Neutrophil (primary cell): ENCODE results near the gene LRBA.

Source experiments
- H3K27ac ChIP-seq: fragments of 200-600 bp; sonication (generic); 2 replicates; pipeline ENCODE4 v1.5.1; 2016; ENCODE audit warnings: mild to moderate bottlenecking, moderate library complexity
- H3K27me3 ChIP-seq: fragments of 200-600 bp; sonication (generic); 2 replicates; pipeline ENCODE4 v1.6.0; 2016; ENCODE audit warnings: mild to moderate bottlenecking
- H3K36me3 ChIP-seq: fragments of 200-600 bp; sonication (generic); 2 replicates; pipeline ENCODE4 v1.5.1; 2017
- H3K4me1 ChIP-seq, 2 experiments: fragments of 200-600 bp in 1 of 2; sonication (generic) in 1 of 2; 1 replicate in 1 of 2; 2 replicates in 1 of 2; pipeline versions ENCODE4 v1.5.1 to v1.6.1; 2013 to 2016; ENCODE audit warnings: low read depth in 1 of 2, low read length in 1 of 2, mild to moderate bottlenecking in 1 of 2, moderate library complexity in 1 of 2; ENCODE audit not compliant: control insufficient read depth in 1 of 2, insufficient read depth in 1 of 2
- H3K4me3 ChIP-seq, 2 experiments: fragments of 200-600 bp in 1 of 2; sonication (generic) in 1 of 2; 1 replicate in 1 of 2; 2 replicates in 1 of 2; pipeline ENCODE4 v1.5.1; 2013 to 2016; ENCODE audit warnings: low read depth in 1 of 2, low read length in 1 of 2, mild to moderate bottlenecking in 1 of 2, moderate library complexity in 1 of 2
- H3K9me3 ChIP-seq: fragments of 200-600 bp; sonication (generic); 2 replicates; pipeline ENCODE4 v1.5.1; 2016
- TF ChIP-seq, protein P1 (sequence below): fragments of 200-600 bp; sonication (generic); IDR thresholded peaks from 2 replicates; pipeline ENCODE4 v1.5.1; 2016; ENCODE audit warnings: antibody characterized with exemption

The LRBA gene

DNA sequence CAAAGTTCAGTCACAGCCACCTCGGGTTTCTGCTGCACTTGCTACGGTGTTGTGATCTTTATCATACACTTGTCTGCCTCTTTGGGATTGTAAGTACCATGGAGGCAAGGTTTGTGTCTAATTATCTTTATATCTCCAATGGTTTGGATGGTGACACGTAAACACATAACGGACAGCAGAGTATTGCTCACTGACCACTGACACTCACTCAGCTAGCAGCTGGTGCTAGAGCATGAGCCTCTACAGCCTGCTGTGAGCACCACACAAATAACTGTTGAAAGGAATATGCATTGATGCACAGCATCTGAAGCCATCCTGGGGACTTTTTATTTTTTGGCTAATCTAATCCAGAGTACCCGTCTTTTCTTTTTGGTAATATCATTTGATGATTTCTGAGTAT is 780.8 kb downstream of the LRBA start:
- TF ChIP-seq, protein P1, sequence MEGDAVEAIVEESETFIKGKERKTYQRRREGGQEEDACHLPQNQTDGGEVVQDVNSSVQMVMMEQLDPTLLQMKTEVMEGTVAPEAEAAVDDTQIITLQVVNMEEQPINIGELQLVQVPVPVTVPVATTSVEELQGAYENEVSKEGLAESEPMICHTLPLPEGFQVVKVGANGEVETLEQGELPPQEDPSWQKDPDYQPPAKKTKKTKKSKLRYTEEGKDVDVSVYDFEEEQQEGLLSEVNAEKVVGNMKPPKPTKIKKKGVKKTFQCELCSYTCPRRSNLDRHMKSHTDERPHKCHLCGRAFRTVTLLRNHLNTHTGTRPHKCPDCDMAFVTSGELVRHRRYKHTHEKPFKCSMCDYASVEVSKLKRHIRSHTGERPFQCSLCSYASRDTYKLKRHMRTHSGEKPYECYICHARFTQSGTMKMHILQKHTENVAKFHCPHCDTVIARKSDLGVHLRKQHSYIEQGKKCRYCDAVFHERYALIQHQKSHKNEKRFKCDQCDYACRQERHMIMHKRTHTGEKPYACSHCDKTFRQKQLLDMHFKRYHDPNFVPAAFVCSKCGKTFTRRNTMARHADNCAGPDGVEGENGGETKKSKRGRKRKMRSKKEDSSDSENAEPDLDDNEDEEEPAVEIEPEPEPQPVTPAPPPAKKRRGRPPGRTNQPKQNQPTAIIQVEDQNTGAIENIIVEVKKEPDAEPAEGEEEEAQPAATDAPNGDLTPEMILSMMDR, result no peak
- no peaks in the 10 kb centered on the region for H3K27me3 ChIP-seq
- no peaks in the 10 kb centered on the region for H3K9me3 ChIP-seq
- H3K36me3 ChIP-seq, result no peaks in the 10 kb centered on the region
- H3K4me1 ChIP-seq, result no peaks in the 10 kb centered on the region
- H3K4me3 ChIP-seq, result no peak overlapping the region
- H3K27ac ChIP-seq, result no peak overlapping the region

GRCh38 chr4:150232029-150232428 is 783.1 kb downstream of the LRBA start:
- Histone ChIP-seq H3K27ac (no peak overlapping the region), H3K9me3 (no peaks in the 10 kb centered on the region), H3K27me3 (no peaks in the 10 kb centered on the region), H3K4me1 (no peaks in the 10 kb centered on the region), H3K4me3 (no peak overlapping the region), H3K36me3 (no peaks in the 10 kb centered on the region)
- TF ChIP-seq, protein P1, result no peak

DNA sequence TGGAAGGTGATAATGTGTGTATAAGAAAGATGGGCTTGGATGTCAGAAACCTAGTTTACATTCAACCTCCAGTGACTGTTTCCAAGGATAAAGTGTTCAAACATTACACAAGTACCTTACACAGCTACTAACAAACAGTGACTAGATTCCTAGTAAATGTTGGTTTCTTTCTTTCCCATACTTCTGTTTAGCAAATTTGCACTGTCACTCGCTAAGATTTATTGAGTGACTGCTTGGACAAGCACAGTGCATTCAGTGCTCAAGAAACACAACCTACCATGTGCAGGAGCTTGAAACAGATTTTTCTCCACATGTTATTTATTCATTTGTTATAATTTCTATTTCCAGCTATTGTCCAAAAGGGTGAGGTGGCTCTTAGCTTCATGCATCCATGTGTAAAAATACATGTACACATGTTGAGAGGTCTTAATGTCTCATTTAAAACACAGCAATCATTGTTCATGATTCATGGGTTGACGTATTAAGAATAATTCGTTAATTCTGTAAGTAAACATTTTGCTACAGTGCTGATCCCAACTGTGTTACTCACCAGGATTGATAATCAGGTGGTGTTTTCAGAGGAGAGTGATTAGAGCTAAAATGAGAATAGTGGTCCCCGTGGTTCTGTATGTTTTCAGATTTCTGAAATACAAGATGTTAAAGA is 783.8 kb downstream of the LRBA start:
- Histone ChIP-seq H3K4me1 (no peaks in the 10 kb centered on the region), H3K27me3 (no peaks in the 10 kb centered on the region), H3K36me3 (no peaks in the 10 kb centered on the region), H3K4me3 (no peak overlapping the region), H3K9me3 (no peaks in the 10 kb centered on the region), H3K27ac (no peak overlapping the region)
- TF ChIP-seq, protein P1, result no peak

GRCh38 chr4:150230561-150230960 is 784.5 kb downstream of the LRBA start:
- TF ChIP-seq, protein P1, result no peak
- no peaks in the 10 kb centered on the region for H3K27me3 ChIP-seq
- H3K36me3 ChIP-seq, result no peaks in the 10 kb centered on the region
- H3K4me1 ChIP-seq, result no peaks in the 10 kb centered on the region
- H3K4me3 ChIP-seq, result no peak overlapping the region
- no peaks in the 10 kb centered on the region for H3K9me3 ChIP-seq
- no peak overlapping the region for H3K27ac ChIP-seq

GRCh38 chr4:150229520-150229919 is 785.6 kb downstream of the LRBA start:
- Histone ChIP-seq H3K9me3 (no peaks in the 10 kb centered on the region), H3K27me3 (no peaks in the 10 kb centered on the region), H3K4me1 (no peaks in the 10 kb centered on the region), H3K36me3 (no peaks in the 10 kb centered on the region), H3K27ac (no peak overlapping the region), H3K4me3 (no peak overlapping the region)
- TF ChIP-seq, protein P1, result no peak
